Progenitor cell of endocrine pancreas (in vitro differentiated cells): ENCODE measurements around the gene UBA52. TPM values are rescaled to one million over a fixed set of nuclear protein-coding genes. Genes with fewer than 3 reads are reported as not detected.
"Not testable (repeated sequence)": the region's sequence is repeated elsewhere in the genome, so short reads cannot be mapped to it uniquely, and the experiment has no call there.

Experiments
- DNase-seq: peaks from one replicate; pipeline ENCODE4 v3.0.0; 2021; ENCODE audit warnings: low spot score; ENCODE audit not compliant: unreplicated experiment
- H3K27ac Mint-ChIP-seq: 2 replicates; pipeline ENCODE4 v1.8.0; 2021; ENCODE audit warnings: mild to moderate bottlenecking, moderate library complexity, mixed read lengths
- H3K27me3 Mint-ChIP-seq: 2 replicates; pipeline ENCODE4 v1.8.0; 2021; ENCODE audit warnings: mixed read lengths
- H3K36me3 Mint-ChIP-seq: 2 replicates; pipeline ENCODE4 v1.8.0; 2022; ENCODE audit warnings: mixed read lengths; ENCODE audit not compliant: insufficient read depth
- H3K4me1 Mint-ChIP-seq: 2 replicates; pipeline ENCODE4 v1.8.0; 2021; ENCODE audit warnings: low read depth, mixed read lengths
- H3K4me3 Mint-ChIP-seq: 2 replicates; pipeline ENCODE4 v1.8.0; 2021; ENCODE audit warnings: low read depth, mild to moderate bottlenecking, moderate library complexity, mixed read lengths
- H3K9me3 Mint-ChIP-seq: 2 replicates; pipeline ENCODE4 v1.8.0; 2021; ENCODE audit warnings: low read depth, mixed read lengths
- CTCF ChIP-seq: fragments of 200-600 bp; sonication (generic); IDR thresholded peaks from one replicate; pipeline ENCODE4 v1.5.0; 2021; ENCODE audit warnings: antibody characterized with exemption, mild to moderate bottlenecking; ENCODE audit not compliant: unreplicated experiment
- long read RNA-seq: library from polyadenylated mRNA; unstranded; transcript quantifications from one replicate; pipeline ENCODE4 v2.0.0, GENCODE V29; 2020
- total RNA-seq: library from RNA; stranded (reverse); gene quantifications from 2 replicates; pipeline ENCODE4 v1.2.1, GENCODE V29; 2021

The UBA52 gene
- total RNA-seq: 951 and 968 TPM in 2 replicates
- long read RNA-seq, transcript UBA52-201 (5 exons, 572 nt): major isoform, 197 of 279 reads
- long read RNA-seq, transcript UBA52-209 (4 exons, 514 nt): minor isoform, 24 of 279 reads
- long read RNA-seq, transcript UBA52-202 (5 exons, 2,845 nt): minor isoform, 48 of 279 reads
- long read RNA-seq, partial matches to known transcripts: 2 of 279 reads
- long read RNA-seq, other reads (novel, unspliced or antisense): 7 of 279 reads

GRCh38 chr19:18571564-18572344 lies at the start of gene UBA52:
UBA52 (plus strand) TSS chr19:18571857; CDS start chr19:18573301, 1,444 bp downstream.
- TF ChIP-seq CTCF: no peak
- H3K27me3 Mint-ChIP-seq: no peaks in the 10 kb centered on the region
- peaks cover 15% of the 10 kb centered on the region for H3K4me1 Mint-ChIP-seq
- peak within 1 kb of the TSS; percentile 97 for H3K27ac Mint-ChIP-seq
- peaks cover 14% of the 10 kb centered on the region for H3K36me3 Mint-ChIP-seq
- DNase-seq: peak; percentile 97
- no peaks in the 10 kb centered on the region for H3K9me3 Mint-ChIP-seq
- peak within 1 kb of the TSS; percentile 88 for H3K4me3 Mint-ChIP-seq

- Mint-ChIP-seq H3K9me3 (no peaks in the 10 kb centered on the region), H3K4me3 (peak overlapping the region; percentile 84), H3K36me3 (no peaks in the 10 kb centered on the region), H3K27me3 (no peaks in the 10 kb centered on the region), H3K27ac (peak overlapping the region; percentile 97), H3K4me1 (peaks cover 10% of the 10 kb centered on the region)
- TF ChIP-seq CTCF: no peak
- peak; percentile 100 for DNase-seq
Observed at GRCh38 chr19:18522124-18522861, 49.4 kb upstream of the UBA52 start.

- not testable (repeated sequence) for H3K9me3 Mint-ChIP-seq, DNase-seq, H3K27ac Mint-ChIP-seq, H3K36me3 Mint-ChIP-seq, H3K27me3 Mint-ChIP-seq, H3K4me3 Mint-ChIP-seq
- H3K4me1 Mint-ChIP-seq: peaks cover 10% of the 10 kb centered on the region
Observed at GRCh38 chr19:18522862-18523440, 48.7 kb upstream of the UBA52 start.

DNA sequence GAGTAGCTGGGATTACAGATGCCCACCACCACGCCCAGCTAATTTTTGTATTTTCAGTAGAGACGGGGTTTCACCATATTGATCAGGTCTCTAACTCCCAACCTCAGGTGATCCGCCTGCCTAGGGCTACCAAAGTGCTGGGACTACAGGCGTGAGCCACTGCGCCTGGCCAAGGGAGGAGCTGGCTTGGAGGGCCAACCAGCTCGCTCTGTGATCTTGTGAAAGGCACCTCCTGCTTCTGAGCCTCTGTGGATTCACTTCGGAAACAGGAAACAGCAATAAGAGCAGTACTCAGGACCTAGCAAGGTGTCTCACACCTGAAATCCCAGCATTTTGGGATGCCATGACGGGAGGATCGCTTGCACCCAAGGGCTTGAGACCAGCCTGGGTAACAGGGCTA lies 47.8 kb upstream of the UBA52 start:
- no peak overlapping the region for H3K27ac Mint-ChIP-seq
- H3K9me3 Mint-ChIP-seq: no peaks in the 10 kb centered on the region
- no peak overlapping the region for H3K4me3 Mint-ChIP-seq
- no peaks in the 10 kb centered on the region for H3K27me3 Mint-ChIP-seq
- H3K4me1 Mint-ChIP-seq: peaks cover 10% of the 10 kb centered on the region
- no peak for DNase-seq
- no peaks in the 10 kb centered on the region for H3K36me3 Mint-ChIP-seq
- no peak for TF ChIP-seq CTCF

GRCh38 chr19:18526316-18526715 lies 45.3 kb upstream of the UBA52 start:
- no peak for DNase-seq
- no peak for TF ChIP-seq CTCF
- H3K4me3 Mint-ChIP-seq: no peak overlapping the region
- no peaks in the 10 kb centered on the region for H3K4me1 Mint-ChIP-seq
- H3K27ac Mint-ChIP-seq: no peak overlapping the region
- peaks cover 2% of the 10 kb centered on the region for H3K36me3 Mint-ChIP-seq
- H3K9me3 Mint-ChIP-seq: no peaks in the 10 kb centered on the region
- no peaks in the 10 kb centered on the region for H3K27me3 Mint-ChIP-seq
